ENCODE data around the gene SPINK1.
A peak's percentile ranks its signal among the peaks of the same experiment; 100 is the strongest.
"Not testable (repeated sequence)": the region's sequence is repeated elsewhere in the genome, so short reads cannot be mapped to it uniquely, and the experiment has no call there.

The SPINK1 gene

GRCh38 chr5:147831465-147831864 is at the start of gene SPINK1:
Gene SPINK1, minus strand, starts transcription at chr5:147831671. Its CDS starts 94 bp downstream, at chr5:147831577.
- DNase-seq (ENCODE audit: extremely low read depth in 1 of 2, low read depth in 1 of 2) = no peak

- no peak for DNase-seq (ENCODE audit: extremely low read depth in 1 of 2, low read depth in 1 of 2)
Observed at GRCh38 chr5:147880487-147880886, 49.0 kb upstream of the SPINK1 start.

- no peak for DNase-seq (ENCODE audit: extremely low read depth in 1 of 2, low read depth in 1 of 2)
Observed at GRCh38 chr5:147879784-147880183, 48.3 kb upstream of the SPINK1 start.

- DNase-seq (ENCODE audit: extremely low read depth in 1 of 2, low read depth in 1 of 2) = no peak
Observed at GRCh38 chr5:147878066-147878759, 46.7 kb upstream of the SPINK1 start, which contains the start of gene SCGB3A2. Gene SCGB3A2, plus strand, starts transcription at chr5:147878711. Its CDS starts 93 bp downstream, at chr5:147878804.

- no peak for DNase-seq (ENCODE audit: extremely low read depth in 1 of 2, low read depth in 1 of 2)
Observed at GRCh38 chr5:147876626-147877025, 45.2 kb upstream of the SPINK1 start.

- DNase-seq (ENCODE audit: extremely low read depth in 1 of 2, low read depth in 1 of 2) = no peak
Observed at GRCh38 chr5:147876141-147876540, 44.7 kb upstream of the SPINK1 start.

GRCh38 chr5:147874910-147875367 is 43.5 kb upstream of the SPINK1 start:
- DNase-seq (ENCODE audit: extremely low read depth in 1 of 2, low read depth in 1 of 2) = no peak

- DNase-seq (ENCODE audit: extremely low read depth in 1 of 2, low read depth in 1 of 2) = not testable (repeated sequence)
Observed at GRCh38 chr5:147874118-147874875, 42.8 kb upstream of the SPINK1 start.

GRCh38 chr5:147872744-147873435 is 41.4 kb upstream of the SPINK1 start:
- not testable (repeated sequence) for DNase-seq (ENCODE audit: extremely low read depth in 1 of 2, low read depth in 1 of 2)

GRCh38 chr5:147871980-147872549 is 40.6 kb upstream of the SPINK1 start:
- not testable (repeated sequence) for DNase-seq (ENCODE audit: extremely low read depth in 1 of 2, low read depth in 1 of 2)

GRCh38 chr5:147869892-147870291 is 38.4 kb upstream of the SPINK1 start:
- DNase-seq (ENCODE audit: extremely low read depth in 1 of 2, low read depth in 1 of 2) = not testable (repeated sequence)

GRCh38 chr5:147869112-147869511 is 37.6 kb upstream of the SPINK1 start:
- DNase-seq (ENCODE audit: extremely low read depth in 1 of 2, low read depth in 1 of 2) = no peak

- DNase-seq (ENCODE audit: extremely low read depth in 1 of 2, low read depth in 1 of 2) = no peak
Observed at GRCh38 chr5:147863454-147864158, 32.1 kb upstream of the SPINK1 start.

- DNase-seq (ENCODE audit: extremely low read depth in 1 of 2, low read depth in 1 of 2) = no peak
Observed at GRCh38 chr5:147860641-147861025, 29.2 kb upstream of the SPINK1 start.

GRCh38 chr5:147859962-147860640 is 28.6 kb upstream of the SPINK1 start:
- no peak for DNase-seq (ENCODE audit: extremely low read depth in 1 of 2, low read depth in 1 of 2)

- no peak for DNase-seq (ENCODE audit: extremely low read depth in 1 of 2, low read depth in 1 of 2)
Observed at GRCh38 chr5:147858565-147858964, 27.1 kb upstream of the SPINK1 start.

GRCh38 chr5:147857302-147858129 is 26.0 kb upstream of the SPINK1 start:
- DNase-seq (ENCODE audit: extremely low read depth in 1 of 2, low read depth in 1 of 2) = peak in 1 of 2 donors; percentile 3

- no peak for DNase-seq (ENCODE audit: extremely low read depth in 1 of 2, low read depth in 1 of 2)
Observed at GRCh38 chr5:147856801-147857200, 25.3 kb upstream of the SPINK1 start.

- DNase-seq (ENCODE audit: extremely low read depth in 1 of 2, low read depth in 1 of 2) = no peak
Observed at GRCh38 chr5:147855774-147856069, 24.3 kb upstream of the SPINK1 start.
